Gastrocnemius medialis (tissue), 4 donors: ENCODE measurements around the gene TMEM52. TPM values are rescaled to one million over a fixed set of nuclear protein-coding genes. Genes with fewer than 3 reads are reported as not detected.

Source experiments
- ATAC-seq, 2 donors: fragments of 150-250 bp; one replicate each; pipeline ENCODE4 v1.9.1; 2016
- DNase-seq, 2 donors: peaks; one replicate each; pipeline ENCODE4 v3.0.0-alpha.2; 2019
- H3K27ac ChIP-seq, 4 donors: fragments of 200-600 bp; sonication (generic); 1 replicate in 1 of 4; 2 replicates in 3 of 4; pipeline ENCODE4 v1.5.1; 2016 to 2018; ENCODE audit warnings: mild to moderate bottlenecking in 2 of 4, moderate library complexity in 1 of 4
- H3K27me3 ChIP-seq, 3 donors: fragments of 200-600 bp; sonication (generic) in 2 of 3; 1 replicate in 1 of 3; 2 replicates in 2 of 3; pipeline versions ENCODE4 v1.5.1 to v1.6.0; 2016 to 2019; ENCODE audit warnings: mild to moderate bottlenecking in 1 of 3, moderate library complexity in 1 of 3
- H3K36me3 ChIP-seq, 2 donors: fragments of 200-600 bp; sonication (generic) in 1 of 2; one replicate each; pipeline ENCODE4 v1.5.1; 2017 to 2018
- H3K4me1 ChIP-seq, 2 donors: fragments of 200-600 bp; sonication (generic) in 1 of 2; one replicate each; pipeline ENCODE4 v1.5.1; 2016 to 2017; ENCODE audit warnings: mild to moderate bottlenecking in 2 of 2
- H3K4me3 ChIP-seq, 4 donors: fragments of 200-600 bp; sonication (generic) in 3 of 4; 1 replicate in 1 of 4; 2 replicates in 3 of 4; pipeline ENCODE4 v1.5.1; 2016 to 2019; ENCODE audit warnings: mild to moderate bottlenecking in 2 of 4
- H3K9me3 ChIP-seq, 3 donors: fragments of 200-600 bp; sonication (generic) in 2 of 3; 1 replicate in 1 of 3; 2 replicates in 2 of 3; pipeline ENCODE4 v1.5.1; 2016 to 2019
- CTCF ChIP-seq, 5 experiments: fragments of 450-650 bp in 3 of 5; fragments of 200-600 bp in 2 of 5; sonication (generic) in 2 of 5; IDR thresholded peaks in 4 of 5; conservative IDR thresholded peaks in 1 of 5; 1 replicate in 4 of 5; 2 replicates in 1 of 5; pipeline ENCODE4 v1.5.1; 2016 to 2019; ENCODE audit warnings: antibody characterized with exemption in 5 of 5, mild to moderate bottlenecking in 3 of 5, moderate library complexity in 3 of 5
- POLR2A ChIP-seq, 2 donors: fragments of 450-650 bp; IDR thresholded peaks; one replicate each; pipeline ENCODE4 v1.6.1; 2017; ENCODE audit warnings: antibody characterized with exemption in 2 of 2, mild to moderate bottlenecking in 2 of 2, moderate library complexity in 2 of 2
- in situ Hi-C, 4 donors: fragments of 200-750 bp; cut with MboI; loops; one replicate each; pipeline versions ENCODE4 v1.15.0 to v1.8.0; 2017; ENCODE audit warnings: low sequenced_read_pairs in 4 of 4
- intact Hi-C: fragments of 100-400 bp; cut with DNase I; formaldehyde crosslinking; loops from one replicate; pipeline ENCODE4 v1.15.1; 2023; ENCODE audit warnings: low total_unique reads
- total RNA-seq, 4 donors: library from RNA; depleted of rRNA; stranded (reverse); fragments of >200 nt; gene quantifications; one replicate each; pipeline versions ENCODE4 v1.1.0 to v1.2.3, GENCODE V29; 2016

Gene TMEM52
- total RNA-seq, 4 donors from 2014 or later = 43.3 to 155 (median 67.2) TPM

- H3K4me1 ChIP-seq = peaks cover 0 to 3% of the 10 kb centered on the region in 2 donors
- intact Hi-C loops (no loop called here), in situ Hi-C loops (loop anchor here in 1 of 4 donors (10.0 kb wide), 1 partner anchor 98 kb away; no protein-coding TSS in a partner anchor)
- DNase-seq (peak in 1 of 2 donors; percentile 29), ATAC-seq (no peak)
- H3K36me3 ChIP-seq = no peaks in the 10 kb centered on the region
- H3K9me3 ChIP-seq = no peaks in the 10 kb centered on the region
- TF ChIP-seq POLR2A (IDR thresholded peaks at IDR 0.05) (no peak), CTCF (IDR thresholded peaks at IDR 0.05 in 4 of 5, conservative IDR thresholded peaks at IDR 0.05 in 1 of 5) (no peak)
- H3K27ac ChIP-seq = no peak overlapping the region
- H3K4me3 ChIP-seq = no peak overlapping the region
- peaks cover 8 to 17% (median 14%) of the 10 kb centered on the region in 3 donors for H3K27me3 ChIP-seq
Observed at GRCh38 chr1:1946540-1946939, 27.5 kb upstream of the TMEM52 start.

- no peak for DNase-seq
- Histone ChIP-seq H3K9me3 (no peaks in the 10 kb centered on the region), H3K4me1 (peaks cover 0 to 3% of the 10 kb centered on the region in 2 donors), H3K36me3 (no peaks in the 10 kb centered on the region), H3K4me3 (no peak overlapping the region), H3K27me3 (peaks cover 8 to 17% (median 11%) of the 10 kb centered on the region in 3 donors), H3K27ac (no peak overlapping the region)
- intact Hi-C loops = no loop called here
- no peak for TF ChIP-seq POLR2A (IDR thresholded peaks at IDR 0.05)
- TF ChIP-seq CTCF (IDR thresholded peaks at IDR 0.05 in 4 of 5, conservative IDR thresholded peaks at IDR 0.05 in 1 of 5) = no peak
- in situ Hi-C loops = loop anchor here in 1 of 4 donors (10.0 kb wide), 1 partner anchor 99 kb away; no protein-coding TSS in a partner anchor
- no peak for ATAC-seq
Observed at GRCh38 chr1:1945782-1946393, 26.8 kb upstream of the TMEM52 start.

- intact Hi-C loops = loop anchor here (1.0 kb wide), 1 partner anchor 100 kb away; no protein-coding TSS in a partner anchor
- TF ChIP-seq POLR2A (IDR thresholded peaks at IDR 0.05) (no peak), CTCF (IDR thresholded peaks at IDR 0.05 in 4 of 5, conservative IDR thresholded peaks at IDR 0.05 in 1 of 5) (peak; percentile 54 to 92 (median 78))
- H3K27me3 ChIP-seq = peaks cover 8 to 14% (median 12%) of the 10 kb centered on the region in 3 donors
- no peaks in the 10 kb centered on the region for H3K9me3 ChIP-seq
- no peak for DNase-seq
- in situ Hi-C loops = loop anchor here in 1 of 4 donors (10.0 kb wide), 1 partner anchor 101 kb away; no protein-coding TSS in a partner anchor
- peaks cover 0 to 3% of the 10 kb centered on the region in 2 donors for H3K4me1 ChIP-seq
- no peak overlapping the region for H3K4me3 ChIP-seq
- H3K36me3 ChIP-seq = no peaks in the 10 kb centered on the region
- no peak overlapping the region for H3K27ac ChIP-seq
- no peak for ATAC-seq
Observed at GRCh38 chr1:1943834-1944570, 24.9 kb upstream of the TMEM52 start.

- Histone ChIP-seq H3K4me1 (peaks cover 0 to 3% of the 10 kb centered on the region in 2 donors), H3K36me3 (no peaks in the 10 kb centered on the region), H3K4me3 (no peak overlapping the region), H3K27ac (no peak overlapping the region), H3K27me3 (peaks cover 8 to 17% (median 12%) of the 10 kb centered on the region in 3 donors), H3K9me3 (no peaks in the 10 kb centered on the region)
- intact Hi-C loops (no loop called here), in situ Hi-C loops (loop anchor here in 1 of 4 donors (10.0 kb wide), 1 partner anchor 102 kb away; no protein-coding TSS in a partner anchor)
- TF ChIP-seq CTCF (IDR thresholded peaks at IDR 0.05 in 4 of 5, conservative IDR thresholded peaks at IDR 0.05 in 1 of 5) = no peak
- no peak for TF ChIP-seq POLR2A (IDR thresholded peaks at IDR 0.05)
- DNase-seq = no peak
- no peak for ATAC-seq
Observed at GRCh38 chr1:1942753-1943656, 23.9 kb upstream of the TMEM52 start.
